ENCODE results near the gene PEX26.

- TF ChIP-seq CTCF (IDR thresholded peaks at IDR 0.05) (no peak), EZH2 (IDR thresholded peaks at IDR 0.05; ENCODE audit: borderline replicate concordance, insufficient read depth, low read depth, low read length, poor library complexity, severe bottlenecking) (no peak)
These were observed 5.9 kb upstream of the PEX26 start for GRCh38 chr22:18071968-18072310.

All from B cell (primary cell).